CD4-positive, alpha-beta T cell (primary cell): ENCODE data around the gene RTL5. TPM values are rescaled to one million over a fixed set of nuclear protein-coding genes. Genes with fewer than 3 reads are reported as not detected.

Experiments used
- ATAC-seq: fragments of 200-7000 bp; cut with Tn5 transposase; one replicate; pipeline ENCODE4 v1.10.0; 2022; ENCODE audit warnings: mild to moderate bottlenecking; ENCODE audit not compliant: poor library complexity
- CTCF ChIA-PET: fragments of 350-600 bp; sonication (Branson Sonifier 250); formaldehyde crosslinking; loops from one replicate; lab custom pipeline; 2021; ENCODE audit warnings: antibody characterized with exemption, inconsistent platforms; lab: Charles Lee
- POLR2A ChIA-PET: fragments of 350-600 bp; sonication (Branson Sonifier 250); formaldehyde crosslinking; loops from one replicate; lab custom pipeline; 2021; ENCODE audit warnings: antibody characterized with exemption, inconsistent platforms; lab: Charles Lee
- DNase-seq, 14 experiments: peaks; one replicate each; pipeline ENCODE4 v3.0.0-alpha.2; 2013 to 2020; ENCODE audit warnings: mixed read lengths in 2 of 14
- H3K27ac ChIP-seq, 2 donors: one replicate each; pipeline versions ENCODE4 v1.5.1 to v1.7.0; 2013; ENCODE audit warnings: low read length in 2 of 2, low read depth in 1 of 2, mild to moderate bottlenecking in 1 of 2
- H3K27me3 ChIP-seq, 2 experiments: 1 replicate in 1 of 2; 2 replicates in 1 of 2; pipeline versions ENCODE4 v1.6.1 to v1.7.0; 2013; ENCODE audit warnings: low read length in 2 of 2, control low read depth in 1 of 2, mild to moderate bottlenecking in 1 of 2, moderate library complexity in 1 of 2; ENCODE audit not compliant: insufficient read depth in 2 of 2, control insufficient read depth in 1 of 2
- H3K36me3 ChIP-seq: one replicate; pipeline ENCODE4 v1.6.1; 2013; ENCODE audit warnings: low read length, control low read depth; ENCODE audit not compliant: insufficient read depth
- H3K4me1 ChIP-seq: one replicate; pipeline ENCODE4 v1.6.1; 2013; ENCODE audit warnings: low read length, control low read depth; ENCODE audit not compliant: insufficient read depth
- H3K4me3 ChIP-seq: one replicate; pipeline ENCODE4 v1.5.1; 2013; ENCODE audit warnings: mild to moderate bottlenecking, low read length, moderate library complexity
- H3K9me3 ChIP-seq, 2 experiments: 1 replicate in 1 of 2; 2 replicates in 1 of 2; pipeline versions ENCODE4 v1.6.1 to v1.7.0; 2013; ENCODE audit warnings: low read length in 2 of 2, mild to moderate bottlenecking in 2 of 2, control low read depth in 1 of 2, moderate library complexity in 1 of 2; ENCODE audit not compliant: control insufficient read depth in 1 of 2, insufficient read depth in 1 of 2
- H3K27ac Mint-ChIP-seq: one replicate; pipeline ENCODE4 v1.8.0; 2020; ENCODE audit warnings: mixed read lengths
- H3K27me3 Mint-ChIP-seq: one replicate; pipeline ENCODE4 v1.8.0; 2021; ENCODE audit warnings: mixed read lengths
- H3K36me3 Mint-ChIP-seq: one replicate; pipeline ENCODE4 v1.8.0; 2021; ENCODE audit warnings: low read depth, mixed read lengths
- H3K4me1 Mint-ChIP-seq: one replicate; pipeline ENCODE4 v1.8.0; 2021; ENCODE audit warnings: low read depth, mixed read lengths
- H3K4me3 Mint-ChIP-seq: one replicate; pipeline ENCODE4 v1.8.0; 2020; ENCODE audit warnings: mild to moderate bottlenecking, mixed read lengths
- H3K9me3 Mint-ChIP-seq: one replicate; pipeline ENCODE4 v1.8.0; 2020; ENCODE audit warnings: mixed read lengths
- intact Hi-C, 2 experiments: fragments of 100-400 bp; cut with DNase I in 1 of 2; cut with micrococcal nuclease in 1 of 2; formaldehyde crosslinking; loops; one replicate each; pipeline versions ENCODE4 v1.15.1 to v1.9.0; 2023 to 2025; cut with DNase I, micrococcal nuclease
- total RNA-seq, 174 experiments: library from RNA in 2 of 174; stranded (reverse) in 2 of 174; gene quantifications; one replicate each; pipeline ENCODE4 v1.2.3 and lab custom pipeline; 2021 to 2026
- TF ChIP-seq, protein P1 (sequence below): fragments of 200-600 bp; IDR thresholded peaks from one replicate; pipeline ENCODE4 v1.8.0; 2022; ENCODE audit warnings: antibody characterized with exemption, mild to moderate bottlenecking

Gene RTL5
- total RNA-seq, 2 experiments from 2014 or later = 1.1 to 1.2 TPM

GRCh38 chrX:72137846-72138495, 6.3 kb upstream of the RTL5 start:
- Mint-ChIP-seq H3K27me3 (peaks cover 5% of the 10 kb centered on the region), H3K4me1 (peaks cover 10% of the 10 kb centered on the region), H3K4me3 (no peak overlapping the region), H3K36me3 (peaks cover 6% of the 10 kb centered on the region), H3K9me3 (no peaks in the 10 kb centered on the region), H3K27ac (no peak overlapping the region)
- Histone ChIP-seq H3K4me1 (peaks cover 13% of the 10 kb centered on the region), H3K9me3 (no peaks in the 10 kb centered on the region), H3K4me3 (no peak overlapping the region), H3K27ac (no peak overlapping the region), H3K36me3 (peaks cover 10% of the 10 kb centered on the region), H3K27me3 (peaks cover 2 to 7% of the 10 kb centered on the region in 2 experiments)
- TF ChIP-seq, protein P1, sequence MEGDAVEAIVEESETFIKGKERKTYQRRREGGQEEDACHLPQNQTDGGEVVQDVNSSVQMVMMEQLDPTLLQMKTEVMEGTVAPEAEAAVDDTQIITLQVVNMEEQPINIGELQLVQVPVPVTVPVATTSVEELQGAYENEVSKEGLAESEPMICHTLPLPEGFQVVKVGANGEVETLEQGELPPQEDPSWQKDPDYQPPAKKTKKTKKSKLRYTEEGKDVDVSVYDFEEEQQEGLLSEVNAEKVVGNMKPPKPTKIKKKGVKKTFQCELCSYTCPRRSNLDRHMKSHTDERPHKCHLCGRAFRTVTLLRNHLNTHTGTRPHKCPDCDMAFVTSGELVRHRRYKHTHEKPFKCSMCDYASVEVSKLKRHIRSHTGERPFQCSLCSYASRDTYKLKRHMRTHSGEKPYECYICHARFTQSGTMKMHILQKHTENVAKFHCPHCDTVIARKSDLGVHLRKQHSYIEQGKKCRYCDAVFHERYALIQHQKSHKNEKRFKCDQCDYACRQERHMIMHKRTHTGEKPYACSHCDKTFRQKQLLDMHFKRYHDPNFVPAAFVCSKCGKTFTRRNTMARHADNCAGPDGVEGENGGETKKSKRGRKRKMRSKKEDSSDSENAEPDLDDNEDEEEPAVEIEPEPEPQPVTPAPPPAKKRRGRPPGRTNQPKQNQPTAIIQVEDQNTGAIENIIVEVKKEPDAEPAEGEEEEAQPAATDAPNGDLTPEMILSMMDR = no peak
- ATAC-seq (no peak), DNase-seq (no peak)
- POLR2A ChIA-PET = no interaction called here
- CTCF ChIA-PET = no interaction called here
- intact Hi-C loops = no loop called here

DNA sequence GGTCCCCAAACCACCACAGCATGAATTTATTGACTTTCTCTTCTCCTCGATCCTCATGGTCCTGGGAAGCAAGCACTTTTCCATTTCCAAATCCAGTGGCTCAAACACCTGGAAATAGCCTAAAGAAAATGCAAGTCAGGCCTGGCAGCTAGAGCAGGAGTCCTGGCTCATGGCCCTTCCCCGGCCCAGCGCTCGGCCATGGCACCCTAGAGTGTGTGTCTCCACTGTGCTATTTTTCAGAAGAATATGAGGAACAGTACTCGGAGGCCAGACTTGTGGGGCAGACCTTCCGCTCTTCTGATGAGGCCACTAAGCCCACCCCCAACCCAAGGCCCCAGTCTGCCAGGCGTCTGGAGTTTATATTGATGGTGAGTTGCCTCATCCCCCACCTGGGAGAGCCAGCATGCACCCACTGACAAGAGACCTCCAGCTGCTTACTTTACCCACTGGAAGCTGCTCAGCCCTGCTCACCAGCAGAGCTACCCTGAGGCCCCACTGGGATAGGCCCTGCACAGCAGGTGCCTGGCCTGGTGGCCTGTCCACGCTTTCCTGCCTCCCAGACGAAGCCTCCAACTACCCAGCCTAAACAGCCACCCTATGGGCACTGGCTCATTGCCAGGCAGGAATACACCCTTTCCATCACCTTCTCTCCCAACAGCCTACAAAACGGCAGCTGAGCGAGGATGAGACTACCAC, 2.3 kb upstream of the RTL5 start:
- POLR2A ChIA-PET = no interaction called here
- ATAC-seq = no peak
- Histone ChIP-seq H3K27me3 (peaks cover 2 to 10% of the 10 kb centered on the region in 2 experiments), H3K4me3 (no peak overlapping the region), H3K27ac (no peak overlapping the region), H3K9me3 (no peaks in the 10 kb centered on the region), H3K4me1 (peaks cover 17% of the 10 kb centered on the region), H3K36me3 (peaks cover 5% of the 10 kb centered on the region)
- TF ChIP-seq, protein P1 = no peak
- H3K9me3 Mint-ChIP-seq = no peaks in the 10 kb centered on the region
- H3K27ac Mint-ChIP-seq = no peak overlapping the region
- H3K27me3 Mint-ChIP-seq = peaks cover 26% of the 10 kb centered on the region
- no peak for DNase-seq
- H3K4me1 Mint-ChIP-seq = peaks cover 8% of the 10 kb centered on the region
- CTCF ChIA-PET = no interaction called here
- H3K4me3 Mint-ChIP-seq = no peak overlapping the region
- no peaks in the 10 kb centered on the region for H3K36me3 Mint-ChIP-seq
- intact Hi-C loops = no loop called here

DNA sequence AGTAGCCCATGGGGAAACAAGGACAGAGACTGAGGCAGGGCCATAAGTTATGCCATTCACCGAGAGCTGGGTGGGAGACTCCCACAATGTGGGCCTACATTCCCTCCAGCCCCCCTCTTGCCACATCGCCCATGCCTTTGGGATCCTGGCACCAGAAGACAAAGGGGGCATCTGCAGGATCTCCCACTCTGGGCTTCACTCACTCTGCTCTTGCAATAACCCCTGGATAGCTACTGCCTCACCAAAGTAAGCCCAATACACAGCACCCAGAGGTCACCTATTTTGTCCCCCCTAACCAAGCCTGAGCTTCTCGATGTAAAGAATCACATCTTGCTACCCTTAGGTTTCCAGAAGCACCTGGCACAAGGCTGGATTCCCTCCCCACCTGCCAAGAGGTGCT, 741 bp upstream of the RTL5 start:
- Histone ChIP-seq H3K27me3 (peaks cover 0 to 10% of the 10 kb centered on the region in 2 experiments), H3K27ac (no peak overlapping the region), H3K9me3 (no peaks in the 10 kb centered on the region), H3K4me3 (peak overlapping the region; percentile 42), H3K4me1 (peaks cover 17% of the 10 kb centered on the region), H3K36me3 (peaks cover 5% of the 10 kb centered on the region)
- intact Hi-C loops = no loop called here
- H3K4me3 Mint-ChIP-seq = peak overlapping the region; percentile 73
- ATAC-seq (no peak), DNase-seq (no peak)
- CTCF ChIA-PET = interaction anchor here (1.3 kb wide), 1 partner anchor 114 kb away, joined by 3 read pairs; no protein-coding TSS in a partner anchor
- H3K4me1 Mint-ChIP-seq = peaks cover 8% of the 10 kb centered on the region
- POLR2A ChIA-PET = interaction anchor here (0.7 to 1.3 kb wide), 3 partner anchors 11 to 114 kb away, joined by 3 read pairs; no protein-coding TSS in a partner anchor
- TF ChIP-seq, protein P1 = no peak
- H3K36me3 Mint-ChIP-seq = no peaks in the 10 kb centered on the region
- H3K27me3 Mint-ChIP-seq = peaks cover 28% of the 10 kb centered on the region
- H3K27ac Mint-ChIP-seq = no peak overlapping the region
- no peaks in the 10 kb centered on the region for H3K9me3 Mint-ChIP-seq
